A673 (cell line): ENCODE measurements around the gene NDC80.

Experiments used
- CTCF ChIP-seq: fragments of 300-800, 200-600 bp; sonication (generic); conservative IDR thresholded peaks from 2 replicates; pipeline ENCODE4 v1.5.1; 2017; ENCODE audit warnings: low read depth, mild to moderate bottlenecking, antibody characterized with exemption, low read length, moderate library complexity, mixed read lengths
- EZH2 ChIP-seq: fragments of 200-600 bp; sonication (generic); IDR thresholded peaks from 2 replicates; pipeline ENCODE4 v1.6.1; 2017; ENCODE audit warnings: borderline replicate concordance, low read depth, mild to moderate bottlenecking, mixed read lengths, antibody characterized with exemption, low read length; ENCODE audit not compliant: poor library complexity, severe bottlenecking

GRCh38 chr18:2536493-2536892, 34.9 kb upstream of the NDC80 start:
- no peak for TF ChIP-seq CTCF
- no peak for TF ChIP-seq EZH2
